DOHH2 (cell line): Measurements from ENCODE around the gene RPL35.
A peak's percentile ranks its signal among the peaks of the same experiment; 100 is the strongest.

Experiments
- H3F3A ChIP-seq: fragments of 200-600 bp; sonication (generic), shearing (Covaris generic); 2 replicates; pipeline ENCODE4 v1.6.0; 2016; ENCODE audit warnings: antibody characterized with exemption, mild to moderate bottlenecking; ENCODE audit not compliant: control insufficient read depth, insufficient read depth
- H3K27ac ChIP-seq: fragments of 200-600 bp; sonication (generic); 2 replicates; pipeline ENCODE4 v1.5.1; 2014; ENCODE audit warnings: low read depth, mild to moderate bottlenecking, low read length, moderate library complexity
- H3K27me3 ChIP-seq: fragments of 200-600 bp; sonication (generic); 2 replicates; pipeline ENCODE4 v1.6.1; 2014; ENCODE audit warnings: mild to moderate bottlenecking, low read length, mixed read lengths; ENCODE audit not compliant: control insufficient read depth
- H3K36me3 ChIP-seq: fragments of 200-600 bp; sonication (generic); 2 replicates; pipeline ENCODE4 v1.6.1; 2014; ENCODE audit warnings: mild to moderate bottlenecking, low read length, moderate library complexity, mixed read lengths; ENCODE audit not compliant: control insufficient read depth
- H3K4me1 ChIP-seq: fragments of 200-600 bp; sonication (generic); 2 replicates; pipeline ENCODE4 v1.6.1; 2014; ENCODE audit warnings: mild to moderate bottlenecking, low read length, mixed read lengths; ENCODE audit not compliant: control insufficient read depth
- H3K4me2 ChIP-seq: fragments of 200-600 bp; sonication (generic); 2 replicates; pipeline ENCODE4 v1.6.0; 2014; ENCODE audit warnings: mild to moderate bottlenecking, low read length, moderate library complexity
- H3K4me3 ChIP-seq: fragments of 200-600 bp; sonication (generic); 2 replicates; pipeline ENCODE4 v1.5.1; 2014; ENCODE audit warnings: mild to moderate bottlenecking, low read length, mixed read lengths
- H3K79me2 ChIP-seq: fragments of 200-600 bp; sonication (generic); 2 replicates; pipeline ENCODE4 v1.6.1; 2014; ENCODE audit warnings: mild to moderate bottlenecking, low read length, mixed read lengths; ENCODE audit not compliant: control insufficient read depth
- H3K9me2 ChIP-seq: fragments of 200-600 bp; sonication (generic); replicated peaks from 2 replicates; pipeline ENCODE4 v1.6.1; 2014; ENCODE audit warnings: mild to moderate bottlenecking, low read length, mixed read lengths; ENCODE audit not compliant: control insufficient read depth
- H3K9me3 ChIP-seq: fragments of 200-600 bp; sonication (generic); 2 replicates; pipeline ENCODE4 v1.6.1; 2014; ENCODE audit warnings: antibody characterized with exemption, low read length, mixed read lengths; ENCODE audit not compliant: control insufficient read depth, insufficient read depth
- H4K20me1 ChIP-seq: fragments of 200-600 bp; sonication (generic); 2 replicates; pipeline ENCODE4 v1.6.0; 2014; ENCODE audit warnings: low read depth, mild to moderate bottlenecking, antibody characterized with exemption, low read length, moderate library complexity; ENCODE audit not compliant: control insufficient read depth, insufficient read depth
- EZH2phosphoT487 ChIP-seq: fragments of 200-600 bp; sonication (generic); IDR thresholded peaks from 2 replicates; pipeline ENCODE4 v1.6.1; 2017; ENCODE audit warnings: borderline replicate concordance, mild to moderate bottlenecking, antibody characterized with exemption, low read length, moderate library complexity, mixed read lengths
- TF ChIP-seq, protein P1 (sequence below): fragments of 200-600 bp; sonication (generic); IDR thresholded peaks from one replicate; pipeline ENCODE4 v1.5.1; 2014; ENCODE audit warnings: antibody characterized with exemption, mild to moderate bottlenecking, low read depth, low read length; ENCODE audit not compliant: poor library complexity, severe bottlenecking

The RPL35 gene

DNA sequence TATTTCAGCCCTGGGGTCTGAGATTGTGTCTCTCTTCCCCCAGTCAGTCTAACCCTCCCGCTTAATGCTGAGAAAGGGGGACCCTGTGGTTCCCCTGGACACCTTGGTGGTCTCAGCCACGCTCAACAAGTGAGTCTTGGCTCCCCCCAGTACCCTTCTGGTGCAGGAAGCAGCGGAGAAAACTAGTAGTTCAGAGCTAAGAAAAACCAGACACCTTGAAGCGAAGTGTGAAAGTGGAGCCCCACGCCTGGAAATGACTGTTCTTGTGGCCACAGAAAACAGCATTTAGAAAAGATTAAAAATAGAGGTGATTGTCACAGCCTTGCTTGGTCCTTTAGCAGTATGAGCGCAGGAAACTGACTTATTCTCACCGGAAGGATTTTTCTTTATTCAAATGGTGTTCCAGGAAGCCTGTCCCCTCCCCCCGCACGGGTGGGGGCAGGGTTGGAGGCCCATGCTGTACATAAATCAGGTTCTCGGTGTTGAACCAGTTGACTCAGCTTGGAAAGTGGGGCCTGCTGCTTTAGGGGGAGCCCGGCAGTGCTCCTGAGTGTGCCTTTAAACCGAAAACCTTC lies 8.3 kb upstream of the RPL35 start:
- peaks cover 79% of the 10 kb centered on the region for H3K79me2 ChIP-seq
- H4K20me1 ChIP-seq: peaks cover 30% of the 10 kb centered on the region; the same call in 1 of the 2 replicates
- no peaks in the 10 kb centered on the region for H3K9me3 ChIP-seq
- H3K4me1 ChIP-seq: peaks cover 49% of the 10 kb centered on the region
- H3K4me2 ChIP-seq: peak overlapping the region; percentile 91
- H3K36me3 ChIP-seq: peaks cover 69% of the 10 kb centered on the region
- peak overlapping the region; percentile 91 for H3K27ac ChIP-seq
- peaks cover 6% of the 10 kb centered on the region for H3F3A ChIP-seq
- no peaks in the 10 kb centered on the region for H3K9me2 ChIP-seq
- H3K27me3 ChIP-seq: no peaks in the 10 kb centered on the region
- TF ChIP-seq EZH2phosphoT487: no peak
- TF ChIP-seq, protein P1, sequence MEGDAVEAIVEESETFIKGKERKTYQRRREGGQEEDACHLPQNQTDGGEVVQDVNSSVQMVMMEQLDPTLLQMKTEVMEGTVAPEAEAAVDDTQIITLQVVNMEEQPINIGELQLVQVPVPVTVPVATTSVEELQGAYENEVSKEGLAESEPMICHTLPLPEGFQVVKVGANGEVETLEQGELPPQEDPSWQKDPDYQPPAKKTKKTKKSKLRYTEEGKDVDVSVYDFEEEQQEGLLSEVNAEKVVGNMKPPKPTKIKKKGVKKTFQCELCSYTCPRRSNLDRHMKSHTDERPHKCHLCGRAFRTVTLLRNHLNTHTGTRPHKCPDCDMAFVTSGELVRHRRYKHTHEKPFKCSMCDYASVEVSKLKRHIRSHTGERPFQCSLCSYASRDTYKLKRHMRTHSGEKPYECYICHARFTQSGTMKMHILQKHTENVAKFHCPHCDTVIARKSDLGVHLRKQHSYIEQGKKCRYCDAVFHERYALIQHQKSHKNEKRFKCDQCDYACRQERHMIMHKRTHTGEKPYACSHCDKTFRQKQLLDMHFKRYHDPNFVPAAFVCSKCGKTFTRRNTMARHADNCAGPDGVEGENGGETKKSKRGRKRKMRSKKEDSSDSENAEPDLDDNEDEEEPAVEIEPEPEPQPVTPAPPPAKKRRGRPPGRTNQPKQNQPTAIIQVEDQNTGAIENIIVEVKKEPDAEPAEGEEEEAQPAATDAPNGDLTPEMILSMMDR: no peak
- peak overlapping the region; percentile 75 for H3K4me3 ChIP-seq

DNA sequence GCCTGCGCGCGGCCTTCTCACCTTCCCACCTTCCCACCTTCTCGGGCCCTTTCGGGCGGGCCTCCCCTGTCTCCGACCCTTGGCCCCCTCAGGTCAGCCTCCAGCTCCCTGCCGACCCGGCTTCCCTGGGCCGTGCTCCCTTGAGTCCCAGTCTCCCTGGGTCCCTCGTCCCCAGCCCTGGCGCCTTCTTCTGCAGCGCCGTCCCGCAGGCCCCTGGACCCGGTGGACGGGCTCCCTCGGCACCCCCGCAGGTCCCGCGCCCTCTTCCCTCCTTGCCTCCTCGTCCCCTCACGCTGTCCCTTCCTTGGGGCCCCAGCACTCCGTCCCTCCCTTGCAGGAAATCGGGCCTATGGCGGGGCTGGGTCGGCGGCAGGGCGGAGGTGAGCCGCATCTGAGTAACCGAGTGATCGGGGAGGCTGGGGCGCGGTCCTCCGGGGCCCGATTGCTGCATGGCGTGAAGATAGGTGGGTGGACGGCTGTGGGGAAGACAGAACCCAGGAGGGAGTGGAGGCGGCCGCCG lies 7.8 kb upstream of the RPL35 start:
- Histone ChIP-seq H3K27ac (peak overlapping the region; percentile 91), H3K79me2 (peaks cover 74% of the 10 kb centered on the region), H3K4me2 (peak overlapping the region; percentile 91), H3K9me3 (no peaks in the 10 kb centered on the region), H3K36me3 (peaks cover 63% of the 10 kb centered on the region), H3K4me1 (peaks cover 49% of the 10 kb centered on the region), H3K4me3 (peak overlapping the region; percentile 75), H3F3A (peaks cover 6% of the 10 kb centered on the region), H3K9me2 (no peaks in the 10 kb centered on the region), H4K20me1 (peaks cover 30% of the 10 kb centered on the region; the same call in 1 of the 2 replicates), H3K27me3 (no peaks in the 10 kb centered on the region)
- TF ChIP-seq EZH2phosphoT487: no peak
- TF ChIP-seq, protein P1: no peak

DNA sequence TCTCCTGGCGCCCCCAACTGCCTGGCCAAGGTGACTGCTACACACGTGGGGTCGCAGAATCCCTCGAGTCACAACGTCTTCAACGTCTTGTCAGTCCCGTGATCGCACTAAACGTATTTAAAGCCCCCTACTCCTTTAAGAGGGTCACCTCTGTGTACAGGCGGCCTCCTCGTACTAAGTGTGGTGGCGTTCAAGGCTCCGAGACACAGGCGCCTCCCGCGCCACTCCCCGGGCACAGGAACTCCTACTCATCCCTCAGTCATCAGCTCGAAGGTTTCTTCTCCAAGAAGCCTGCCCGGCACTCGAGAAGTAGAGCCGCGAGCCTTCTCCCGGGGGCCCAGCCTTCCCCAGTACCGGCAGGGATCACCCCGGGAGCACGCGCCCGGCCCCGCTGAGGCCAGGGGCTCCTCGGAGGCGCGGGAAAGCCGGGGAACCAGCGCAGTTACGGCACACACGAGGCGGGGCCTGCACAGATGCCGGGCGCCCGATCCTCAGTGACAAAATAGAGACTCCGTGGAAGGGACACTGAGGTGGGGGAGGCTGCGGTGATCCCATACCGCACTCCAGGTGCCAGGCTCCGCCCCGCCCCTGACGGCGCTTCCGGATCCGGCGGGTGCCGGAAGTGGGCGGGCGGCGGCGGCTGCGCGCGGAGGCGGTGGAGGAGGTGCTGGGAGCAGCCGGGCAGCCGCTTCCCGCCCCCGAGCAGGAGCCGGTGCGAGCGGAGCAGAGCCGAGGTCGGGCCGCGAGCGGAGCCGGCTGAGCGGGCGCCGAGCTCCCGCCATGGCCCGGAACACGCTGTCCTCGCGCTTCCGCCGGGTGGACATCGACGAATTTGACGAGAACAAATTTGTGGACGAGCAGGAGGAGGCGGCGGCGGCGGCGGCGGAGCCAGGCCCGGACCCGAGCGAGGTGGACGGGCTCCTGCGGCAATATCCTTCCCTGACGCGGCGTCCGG lies 7.0 kb upstream of the RPL35 start:
- TF ChIP-seq, protein P1: peak; percentile 71
- TF ChIP-seq EZH2phosphoT487: no peak
- Histone ChIP-seq H4K20me1 (peaks cover 27% of the 10 kb centered on the region; the same call in 1 of the 2 replicates), H3K9me2 (no peaks in the 10 kb centered on the region), H3K79me2 (peaks cover 66% of the 10 kb centered on the region), H3K4me1 (peaks cover 50% of the 10 kb centered on the region), H3K9me3 (no peaks in the 10 kb centered on the region), H3K4me2 (peak overlapping the region; percentile 91), H3F3A (peaks cover 7% of the 10 kb centered on the region), H3K36me3 (peaks cover 56% of the 10 kb centered on the region), H3K4me3 (peak overlapping the region; percentile 75), H3K27me3 (no peaks in the 10 kb centered on the region), H3K27ac (peak overlapping the region; percentile 91)
